Pons (tissue), 1 donor: ENCODE data around the gene CREBRF.

ENCODE experiments used
- DNase-seq: peaks from one replicate; pipeline ENCODE4 v3.0.0-alpha.2; 2016; ENCODE audit warnings: low spot score

Gene CREBRF

GRCh38 chr5:173158366-173158765 lies 102.2 kb downstream of the CREBRF start:
- DNase-seq, result no peak

DNA sequence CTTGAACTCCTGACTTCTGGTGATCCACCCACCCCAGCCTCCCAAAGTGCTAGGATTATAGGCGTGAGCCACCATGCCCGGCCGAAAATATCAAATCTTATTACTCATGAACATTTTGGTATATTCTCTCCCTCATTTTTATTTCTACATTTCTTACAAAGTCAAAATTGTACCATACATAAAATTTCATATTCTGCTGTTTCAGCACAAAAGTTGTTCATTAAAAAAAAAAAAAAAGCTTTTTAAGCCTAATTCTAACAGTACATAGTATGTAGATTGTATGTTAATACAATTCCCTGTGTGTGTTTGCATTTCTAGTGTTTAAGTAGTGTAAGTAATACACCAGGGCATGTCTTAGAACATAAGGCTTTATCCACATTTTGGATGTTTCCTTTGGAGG lies 103.1 kb downstream of the CREBRF start:
- no peak for DNase-seq

DNA sequence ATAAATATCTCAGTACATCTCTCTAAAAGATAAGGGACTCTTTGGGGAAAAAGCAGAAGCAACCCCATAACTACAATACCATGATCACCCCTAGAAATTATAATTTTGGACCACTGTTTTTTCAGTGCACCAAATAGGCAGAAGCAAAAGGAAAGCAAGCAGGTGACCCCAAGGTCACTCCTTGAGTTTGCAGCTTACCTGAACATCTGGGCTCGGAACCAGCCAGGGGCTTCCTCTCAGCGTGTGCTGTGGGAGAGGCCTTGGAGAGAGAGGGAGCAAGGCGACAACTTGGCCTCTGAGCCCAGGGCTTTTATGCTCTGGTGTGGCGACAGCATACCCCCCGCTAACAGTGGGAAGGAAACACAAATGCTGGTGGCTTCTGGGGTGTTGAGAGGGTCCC lies 105.0 kb downstream of the CREBRF start:
- DNase-seq, result no peak

DNA sequence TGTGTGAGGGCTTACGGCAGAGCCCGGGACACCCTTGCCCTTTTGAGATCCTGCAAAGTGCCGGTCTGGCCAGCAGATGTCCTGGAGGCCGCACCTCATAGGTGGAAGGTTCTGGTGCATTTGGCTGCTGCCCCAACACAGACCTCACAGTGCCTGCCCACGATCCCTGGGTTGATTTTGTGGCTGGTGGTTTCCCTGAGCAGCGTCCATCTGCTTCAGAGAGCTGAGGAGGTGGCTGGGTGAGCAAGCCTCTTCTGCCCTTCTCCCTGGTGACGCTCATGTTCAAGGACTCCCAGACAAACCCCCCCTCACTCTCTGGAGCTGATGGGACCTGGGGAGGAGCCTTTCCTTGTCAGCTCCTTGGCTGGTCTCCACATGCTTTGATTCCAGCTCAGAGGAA lies 107.1 kb downstream of the CREBRF start:
- no peak for DNase-seq

DNA sequence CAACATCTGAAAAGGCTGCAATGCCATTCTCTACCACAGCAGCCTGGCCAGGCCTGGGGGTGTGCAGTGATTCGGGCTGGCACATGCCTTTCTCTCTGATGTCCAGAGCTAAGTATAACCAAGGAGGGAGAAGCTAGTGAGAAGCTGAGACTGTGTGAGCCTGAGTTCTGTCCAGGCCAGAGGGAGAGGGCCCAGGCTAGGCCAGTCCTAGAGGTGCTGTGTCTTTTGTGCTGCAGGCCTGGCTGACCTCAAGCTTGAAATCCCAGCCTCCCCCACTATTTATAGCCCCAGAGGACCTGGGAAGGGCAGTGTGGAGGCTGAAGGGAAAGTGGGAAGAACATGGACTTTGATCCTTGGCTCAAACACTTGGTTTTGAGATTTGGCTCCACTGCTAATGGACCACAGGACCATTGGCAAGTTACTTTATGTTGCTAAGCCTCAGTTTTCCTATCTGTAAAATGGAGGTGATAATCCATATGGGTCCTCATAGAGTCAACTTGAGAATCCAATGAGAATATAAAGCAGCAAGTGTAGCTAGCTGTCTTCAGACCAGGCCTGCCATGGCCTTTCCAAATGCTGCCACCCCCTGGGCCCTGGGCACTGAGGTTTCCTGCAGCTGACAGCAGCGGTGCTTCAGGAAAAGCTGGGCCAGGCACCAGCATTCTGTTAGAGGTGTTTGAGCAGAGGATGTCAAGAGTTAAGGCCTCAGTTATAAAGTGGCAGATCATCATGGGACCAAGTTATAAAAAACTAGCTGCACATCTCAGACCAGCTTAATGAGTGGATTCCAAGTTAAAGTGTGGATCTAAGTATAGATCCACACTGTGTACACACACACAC lies 109.2 kb downstream of the CREBRF start:
- no peak for DNase-seq

DNA sequence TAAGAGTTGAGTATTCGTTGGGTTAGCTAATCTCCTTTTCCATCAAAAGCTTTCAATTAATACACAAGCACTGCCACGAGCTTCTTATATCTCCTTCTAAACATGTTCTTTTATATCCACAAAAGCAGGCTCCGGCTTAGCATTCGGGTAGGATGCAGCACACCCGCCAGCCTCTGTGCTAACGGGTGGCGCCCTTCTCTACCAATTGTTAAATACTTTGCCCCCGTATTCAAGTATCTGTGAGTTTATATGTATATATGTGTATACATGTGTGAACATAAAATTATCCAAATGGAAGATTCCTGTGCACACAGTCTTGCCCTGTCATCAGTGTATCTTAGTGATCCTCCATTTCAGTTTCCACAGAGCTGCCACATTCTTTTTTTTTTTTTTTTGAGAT lies 116.0 kb downstream of the CREBRF start:
- DNase-seq, result no peak

DNA sequence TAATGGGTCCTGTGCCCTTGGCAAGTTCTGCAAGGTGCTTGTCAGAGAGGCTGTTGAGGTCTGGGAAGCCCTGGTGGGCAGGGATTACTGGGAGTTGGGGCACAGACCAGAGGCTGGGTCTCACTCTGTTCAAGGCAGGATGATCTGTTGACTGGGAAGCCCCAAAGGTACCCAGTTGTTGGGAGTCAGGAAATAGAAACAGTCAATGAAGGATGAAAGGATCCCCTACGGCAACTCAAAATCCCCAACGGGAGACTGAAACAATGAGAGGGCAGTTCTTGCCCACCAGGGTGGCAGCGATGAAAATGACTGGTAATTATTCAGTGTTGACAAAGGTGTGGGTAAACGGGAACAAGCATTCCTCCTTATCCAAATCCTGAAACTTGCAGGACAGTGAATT lies 119.4 kb downstream of the CREBRF start:
- DNase-seq, result no peak

- no peak for DNase-seq
Measured at GRCh38 chr5:173178369-173178910, 122.3 kb downstream of the CREBRF start.

DNA sequence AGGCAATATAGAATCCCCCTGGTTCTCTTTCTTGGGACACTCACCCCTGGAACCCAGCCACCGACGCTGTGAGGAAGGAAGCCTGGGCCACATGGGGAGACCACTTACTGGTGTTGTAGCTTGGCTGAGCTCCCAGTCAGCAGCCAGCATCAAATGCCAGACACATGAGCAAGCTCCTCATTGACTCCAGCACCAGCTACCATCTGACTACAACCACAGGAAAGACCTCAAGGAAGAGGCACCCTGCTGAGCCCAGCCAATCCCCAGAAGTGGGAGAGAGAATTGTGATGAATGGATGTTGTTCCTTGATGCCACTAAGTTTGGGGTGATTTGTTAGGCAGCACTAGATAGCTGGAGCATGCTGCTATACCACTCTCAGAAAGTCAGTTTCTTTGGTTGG lies 124.2 kb downstream of the CREBRF start:
- DNase-seq, result no peak

DNA sequence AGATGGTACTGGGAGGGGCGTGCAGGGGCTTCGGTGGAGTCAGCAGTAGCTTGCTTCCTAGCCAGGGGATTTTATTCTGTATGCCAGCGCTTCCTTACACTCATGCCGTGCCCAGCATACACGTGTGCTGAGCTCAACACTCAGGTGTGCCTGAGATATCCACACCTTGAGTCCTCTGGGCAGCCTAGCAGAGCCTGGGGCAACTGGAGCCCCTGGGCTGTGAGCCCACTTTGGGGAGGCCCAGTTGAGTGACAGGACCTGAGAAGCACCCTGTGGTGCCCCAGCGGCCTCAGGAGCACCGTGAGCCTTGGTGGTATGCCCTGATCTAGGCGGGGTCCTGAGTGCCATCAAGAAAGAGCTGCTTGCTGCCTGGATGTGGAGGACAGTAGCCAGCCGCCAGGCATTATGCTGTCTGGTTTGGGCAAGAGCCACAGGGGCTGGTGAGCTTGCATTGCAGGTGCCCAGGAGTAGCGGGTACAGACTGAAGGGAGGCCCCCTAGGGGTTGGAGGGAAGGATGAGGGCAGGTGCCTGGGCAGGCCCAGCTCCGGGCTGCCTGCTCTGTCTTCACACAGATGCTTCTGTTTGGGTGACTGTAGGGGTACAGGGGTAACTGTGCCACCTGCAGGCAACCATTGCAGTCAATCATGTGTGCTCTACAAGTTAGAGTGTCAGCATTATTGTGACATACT lies 131.0 kb downstream of the CREBRF start:
- no peak for DNase-seq

DNA sequence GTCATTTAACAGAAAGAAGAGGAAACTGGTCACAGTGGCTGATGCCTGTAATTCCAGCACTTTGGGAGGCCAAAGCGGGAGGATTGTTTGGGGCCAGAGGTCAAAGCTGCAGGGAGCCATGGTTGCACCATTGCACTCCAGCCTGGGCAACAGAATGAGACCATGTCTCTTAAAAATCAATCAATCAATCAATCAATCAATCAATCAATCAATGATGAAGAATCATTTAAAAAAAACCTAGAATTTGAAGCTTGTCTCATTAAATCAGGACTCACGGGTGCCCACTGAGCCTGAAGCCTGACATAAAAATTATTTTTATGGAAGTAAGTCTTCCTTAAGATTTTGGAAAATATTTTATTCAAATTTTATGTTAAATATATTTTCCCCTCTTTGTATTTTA lies 132.1 kb downstream of the CREBRF start:
- DNase-seq, result no peak
